MM.1S (cell line): Measurements from ENCODE around the gene RC3H2.

ENCODE experiments used
- EZH2 ChIP-seq: fragments of 300-600 bp; sonication (generic); optimal IDR thresholded peaks from 2 replicates; pipeline ENCODE3; 2017; ENCODE audit warnings: low read depth, mild to moderate bottlenecking, antibody characterized with exemption, low read length, mixed read lengths
- TF ChIP-seq, protein P1 (sequence below): fragments of 300-600 bp; sonication (generic); IDR thresholded peaks from 2 replicates; pipeline ENCODE4 v1.5.1; 2016; ENCODE audit warnings: antibody characterized with exemption, low read length, mixed read lengths

DNA sequence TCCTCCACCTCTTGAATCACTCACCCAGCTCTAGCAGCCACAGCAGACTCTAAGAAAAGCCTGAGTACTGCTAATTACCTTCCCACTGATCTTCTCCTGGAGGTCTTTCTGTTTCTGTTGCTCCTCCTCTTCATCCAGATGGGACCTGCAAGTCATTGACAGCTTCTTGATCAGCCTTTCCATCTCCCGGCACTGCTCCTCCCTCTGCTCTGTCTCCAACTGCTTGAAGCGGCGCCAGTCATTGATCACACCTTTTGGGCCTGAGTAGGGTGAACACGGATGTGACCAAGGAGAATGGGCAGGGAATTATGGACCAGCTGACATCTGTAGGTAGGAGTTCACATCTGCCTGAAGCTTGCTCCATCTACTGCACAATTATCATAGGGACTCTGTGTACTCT lies 82.2 kb downstream of the RC3H2 start:
- TF ChIP-seq, protein P1, sequence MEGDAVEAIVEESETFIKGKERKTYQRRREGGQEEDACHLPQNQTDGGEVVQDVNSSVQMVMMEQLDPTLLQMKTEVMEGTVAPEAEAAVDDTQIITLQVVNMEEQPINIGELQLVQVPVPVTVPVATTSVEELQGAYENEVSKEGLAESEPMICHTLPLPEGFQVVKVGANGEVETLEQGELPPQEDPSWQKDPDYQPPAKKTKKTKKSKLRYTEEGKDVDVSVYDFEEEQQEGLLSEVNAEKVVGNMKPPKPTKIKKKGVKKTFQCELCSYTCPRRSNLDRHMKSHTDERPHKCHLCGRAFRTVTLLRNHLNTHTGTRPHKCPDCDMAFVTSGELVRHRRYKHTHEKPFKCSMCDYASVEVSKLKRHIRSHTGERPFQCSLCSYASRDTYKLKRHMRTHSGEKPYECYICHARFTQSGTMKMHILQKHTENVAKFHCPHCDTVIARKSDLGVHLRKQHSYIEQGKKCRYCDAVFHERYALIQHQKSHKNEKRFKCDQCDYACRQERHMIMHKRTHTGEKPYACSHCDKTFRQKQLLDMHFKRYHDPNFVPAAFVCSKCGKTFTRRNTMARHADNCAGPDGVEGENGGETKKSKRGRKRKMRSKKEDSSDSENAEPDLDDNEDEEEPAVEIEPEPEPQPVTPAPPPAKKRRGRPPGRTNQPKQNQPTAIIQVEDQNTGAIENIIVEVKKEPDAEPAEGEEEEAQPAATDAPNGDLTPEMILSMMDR = no peak
- TF ChIP-seq EZH2 = no peak
